KMS-11 (cell line): ENCODE measurements around the gene SCMH1.

Experiments used
- H2AFZ ChIP-seq: fragments of 200-600 bp; sonication (generic); 2 replicates; pipeline ENCODE4 v1.6.1; 2016; ENCODE audit warnings: antibody characterized with exemption, mixed run types, low read depth
- H3K27ac ChIP-seq: fragments of 200-600 bp; sonication (generic); 2 replicates; pipeline ENCODE4 v1.6.1; 2016; ENCODE audit warnings: mild to moderate bottlenecking, mixed run types
- H3K27me3 ChIP-seq: fragments of 200-600 bp; sonication (generic); 2 replicates; pipeline ENCODE4 v1.6.1; 2017; ENCODE audit warnings: mild to moderate bottlenecking, low read depth, mixed run types, moderate library complexity; ENCODE audit not compliant: insufficient read depth
- H3K36me3 ChIP-seq: fragments of 200-600 bp; sonication (generic); 2 replicates; pipeline ENCODE4 v1.6.1; 2017; ENCODE audit warnings: mild to moderate bottlenecking, mixed run types; ENCODE audit not compliant: insufficient read depth
- H3K4me1 ChIP-seq: fragments of 200-600 bp; sonication (generic); 2 replicates; pipeline ENCODE4 v1.6.1; 2016; ENCODE audit warnings: mild to moderate bottlenecking, low read depth, mixed run types; ENCODE audit not compliant: poor library complexity, severe bottlenecking
- H3K4me2 ChIP-seq: fragments of 200-600 bp; sonication (generic); 2 replicates; pipeline ENCODE4 v1.7.0; 2016; ENCODE audit warnings: mild to moderate bottlenecking, mixed run types
- H3K4me3 ChIP-seq: fragments of 200-600 bp; sonication (generic); IDR thresholded peaks from 2 replicates; pipeline ENCODE4 v1.6.1; 2017; ENCODE audit warnings: low read depth, low read length, mixed read lengths; ENCODE audit not compliant: insufficient read depth
- H3K79me2 ChIP-seq: fragments of 200-600 bp; sonication (generic); 2 replicates; pipeline ENCODE4 v1.6.1; 2016; ENCODE audit warnings: low read depth, mixed run types; ENCODE audit not compliant: insufficient read depth
- H3K9ac ChIP-seq: fragments of 200-600 bp; sonication (generic); 2 replicates; pipeline ENCODE4 v1.6.1; 2016; ENCODE audit warnings: mild to moderate bottlenecking, mixed run types
- H4K20me1 ChIP-seq: fragments of 200-600 bp; sonication (generic); 2 replicates; pipeline ENCODE4 v1.6.1; 2016; ENCODE audit warnings: mild to moderate bottlenecking, mixed run types; ENCODE audit not compliant: insufficient read depth
- CTCF ChIP-seq: fragments of 200-600 bp; sonication (generic); conservative IDR thresholded peaks from 2 replicates; pipeline ENCODE4 v1.6.1; 2017; ENCODE audit warnings: low read depth, mild to moderate bottlenecking, antibody characterized with exemption, low read length, moderate library complexity, mixed read lengths

Gene SCMH1

GRCh38 chr1:40981691-40982448 is 260.2 kb downstream of the SCMH1 start:
- H3K27ac ChIP-seq = no peak overlapping the region
- peaks cover 21% of the 10 kb centered on the region for H4K20me1 ChIP-seq
- H3K36me3 ChIP-seq = peaks cover 14% of the 10 kb centered on the region
- H3K27me3 ChIP-seq = no peaks in the 10 kb centered on the region
- H3K79me2 ChIP-seq = peaks cover 66% of the 10 kb centered on the region
- H3K4me3 ChIP-seq = no peak overlapping the region
- TF ChIP-seq CTCF = no peak
- no peak overlapping the region for H2AFZ ChIP-seq
- H3K4me1 ChIP-seq = peaks cover 25% of the 10 kb centered on the region
- H3K4me2 ChIP-seq = peak overlapping the region; percentile 95
- peak overlapping the region; percentile 98; the same call in 1 of the 2 replicates for H3K9ac ChIP-seq

- Histone ChIP-seq H3K36me3 (peaks cover 9% of the 10 kb centered on the region; the same call in 1 of the 2 replicates), H3K27ac (peak overlapping the region; percentile 97), H3K4me2 (peak overlapping the region; percentile 95), H4K20me1 (peaks cover 21% of the 10 kb centered on the region), H2AFZ (peak overlapping the region; percentile 29; the same call in 1 of the 2 replicates), H3K4me1 (peaks cover 25% of the 10 kb centered on the region), H3K27me3 (no peaks in the 10 kb centered on the region), H3K9ac (peak overlapping the region; percentile 98), H3K79me2 (peaks cover 56% of the 10 kb centered on the region), H3K4me3 (peak overlapping the region; percentile 65)
- no peak for TF ChIP-seq CTCF
Measured at GRCh38 chr1:40980453-40981121, 261.5 kb downstream of the SCMH1 start.

GRCh38 chr1:40980068-40980452 is 262.0 kb downstream of the SCMH1 start:
- H3K4me3 ChIP-seq = peak overlapping the region; percentile 65
- H3K4me1 ChIP-seq = peaks cover 25% of the 10 kb centered on the region
- peak overlapping the region; percentile 29; the same call in 1 of the 2 replicates for H2AFZ ChIP-seq
- peaks cover 21% of the 10 kb centered on the region for H4K20me1 ChIP-seq
- TF ChIP-seq CTCF = no peak
- H3K27me3 ChIP-seq = no peaks in the 10 kb centered on the region
- peaks cover 6% of the 10 kb centered on the region; the same call in 1 of the 2 replicates for H3K36me3 ChIP-seq
- peak overlapping the region; percentile 95 for H3K4me2 ChIP-seq
- peaks cover 50% of the 10 kb centered on the region for H3K79me2 ChIP-seq
- H3K27ac ChIP-seq = peak overlapping the region; percentile 97
- peak overlapping the region; percentile 98 for H3K9ac ChIP-seq

- Histone ChIP-seq H3K4me3 (peak within 1 kb of the TSS; percentile 65), H3K4me2 (peak within 1 kb of the TSS; percentile 95), H3K36me3 (peaks cover 5% of the 10 kb centered on the region; the same call in 1 of the 2 replicates), H3K4me1 (peaks cover 25% of the 10 kb centered on the region), H3K79me2 (peaks cover 44% of the 10 kb centered on the region), H3K27ac (peak within 1 kb of the TSS; percentile 97), H2AFZ (peak within 1 kb of the TSS; percentile 98), H3K27me3 (no peaks in the 10 kb centered on the region), H4K20me1 (peaks cover 15% of the 10 kb centered on the region), H3K9ac (peak within 1 kb of the TSS; percentile 98)
- TF ChIP-seq CTCF = no peak
Measured at GRCh38 chr1:40979241-40980067, 262.7 kb downstream of the SCMH1 start, which contains the start of gene CTPS1. CTPS1 (plus strand) TSS chr1:40979696; CDS start chr1:40983291, 3,595 bp downstream.
